RWPE1 (cell line): ENCODE data around the gene TSSK6.

Source experiments
- CTCF ChIA-PET: fragments of 350-600 bp; sonication (Branson Sonifier 250); formaldehyde crosslinking; extraction: SDS; loops from one replicate; lab custom pipeline; 2021; lab: Yijun Ruan, JAX
- POLR2A ChIA-PET: fragments of 400-600 bp; formaldehyde crosslinking; extraction: SDS; loops from one replicate; lab custom pipeline; 2020; ENCODE audit warnings: antibody characterized with exemption; ENCODE audit not compliant: low non-redundant PET; lab: Yijun Ruan, JAX
- DNase-seq: peaks from one replicate; pipeline ENCODE4 v3.0.0; 2012; ENCODE audit warnings: low spot score
- H3K27ac ChIP-seq: fragments of 450-650 bp; 2 replicates; pipeline ENCODE4 v1.5.1; 2017
- TF ChIP-seq, protein P1 (sequence below): fragments of 450-650 bp; conservative IDR thresholded peaks from 2 replicates; pipeline ENCODE4 v1.5.1; 2017; ENCODE audit warnings: low read depth, mild to moderate bottlenecking

TSSK6 gene

DNA sequence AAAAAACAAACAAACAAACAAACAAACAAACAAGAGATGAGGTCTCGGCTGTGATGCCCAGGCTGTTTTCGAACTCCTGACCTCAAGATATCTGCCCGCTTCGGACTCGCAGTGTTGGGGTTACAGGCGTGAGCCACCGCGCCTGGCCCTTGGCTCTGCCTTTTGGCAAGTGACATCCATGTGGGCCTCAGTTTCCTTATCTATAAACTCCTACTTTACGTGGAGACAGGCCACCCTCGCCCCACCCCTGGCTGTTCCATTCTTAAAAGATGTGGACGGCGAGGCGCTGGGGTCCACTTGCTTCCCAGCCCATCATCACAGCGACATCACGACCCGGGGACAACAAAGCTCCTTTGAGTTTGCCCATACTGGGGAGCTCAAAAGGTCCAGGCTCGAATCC lies 1.7 kb downstream of the TSSK6 start:
- no peak for DNase-seq
- CTCF ChIA-PET, result interaction anchor here (1.2 kb wide), 1 partner anchor 9 kb away, joined by 3 read pairs; no protein-coding TSS in a partner anchor
- no peak overlapping the region for H3K27ac ChIP-seq
- TF ChIP-seq, protein P1, sequence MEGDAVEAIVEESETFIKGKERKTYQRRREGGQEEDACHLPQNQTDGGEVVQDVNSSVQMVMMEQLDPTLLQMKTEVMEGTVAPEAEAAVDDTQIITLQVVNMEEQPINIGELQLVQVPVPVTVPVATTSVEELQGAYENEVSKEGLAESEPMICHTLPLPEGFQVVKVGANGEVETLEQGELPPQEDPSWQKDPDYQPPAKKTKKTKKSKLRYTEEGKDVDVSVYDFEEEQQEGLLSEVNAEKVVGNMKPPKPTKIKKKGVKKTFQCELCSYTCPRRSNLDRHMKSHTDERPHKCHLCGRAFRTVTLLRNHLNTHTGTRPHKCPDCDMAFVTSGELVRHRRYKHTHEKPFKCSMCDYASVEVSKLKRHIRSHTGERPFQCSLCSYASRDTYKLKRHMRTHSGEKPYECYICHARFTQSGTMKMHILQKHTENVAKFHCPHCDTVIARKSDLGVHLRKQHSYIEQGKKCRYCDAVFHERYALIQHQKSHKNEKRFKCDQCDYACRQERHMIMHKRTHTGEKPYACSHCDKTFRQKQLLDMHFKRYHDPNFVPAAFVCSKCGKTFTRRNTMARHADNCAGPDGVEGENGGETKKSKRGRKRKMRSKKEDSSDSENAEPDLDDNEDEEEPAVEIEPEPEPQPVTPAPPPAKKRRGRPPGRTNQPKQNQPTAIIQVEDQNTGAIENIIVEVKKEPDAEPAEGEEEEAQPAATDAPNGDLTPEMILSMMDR, result no peak
- POLR2A ChIA-PET, result no interaction called here

DNA sequence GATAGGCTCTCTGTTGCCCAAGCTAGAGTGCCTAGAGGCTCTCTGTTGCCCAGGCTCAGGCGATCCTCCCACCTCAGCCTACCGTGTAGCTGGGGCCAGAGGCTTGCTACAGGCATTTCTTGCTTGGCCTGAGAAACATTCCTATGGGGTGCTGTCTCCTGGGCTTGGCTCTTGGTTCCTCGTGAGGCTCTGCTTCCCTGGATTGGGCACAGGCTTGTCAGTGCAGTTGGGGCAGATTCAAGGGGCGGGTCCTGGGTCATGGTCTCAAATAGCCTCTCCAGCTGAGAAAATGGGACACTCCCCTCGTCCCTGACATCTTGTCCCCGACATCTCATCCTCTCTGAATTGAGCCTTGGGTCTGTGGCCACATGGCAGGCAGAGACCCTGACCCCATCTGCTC lies 4.9 kb downstream of the TSSK6 start:
- no peak for DNase-seq
- ChIA-PET POLR2A (no interaction called here), CTCF (no interaction called here)

DNA sequence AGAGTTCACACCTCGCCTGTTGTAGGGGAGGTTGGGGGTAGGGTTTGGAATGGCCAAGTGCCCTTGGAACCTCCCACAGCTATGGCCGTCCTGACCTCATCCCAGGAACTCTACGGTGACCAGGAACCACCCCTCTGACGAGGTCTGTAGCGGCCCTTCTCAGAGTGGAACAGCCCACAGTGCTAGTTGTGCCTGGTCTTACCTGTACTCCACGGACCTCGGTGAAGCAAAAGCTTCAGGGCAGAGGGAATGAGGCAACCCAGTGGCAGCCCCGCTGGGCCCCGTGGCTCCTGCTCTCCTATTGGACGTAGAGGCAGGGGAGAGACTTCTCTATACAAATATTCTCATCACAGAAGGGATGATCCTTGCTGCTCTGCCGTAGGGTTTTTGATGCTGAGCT lies 7.1 kb downstream of the TSSK6 start:
- no peak for DNase-seq
- TF ChIP-seq, protein P1, result no peak
- ChIA-PET POLR2A (no interaction called here), CTCF (no interaction called here)
- peak overlapping the region; percentile 19; the same call in 1 of the 2 replicates for H3K27ac ChIP-seq

More for the DNA sequence above, 4.9 kb downstream of the TSSK6 start:
- H3K27ac ChIP-seq, result peak overlapping the region; percentile 30
- TF ChIP-seq, protein P1, result no peak

DNA sequence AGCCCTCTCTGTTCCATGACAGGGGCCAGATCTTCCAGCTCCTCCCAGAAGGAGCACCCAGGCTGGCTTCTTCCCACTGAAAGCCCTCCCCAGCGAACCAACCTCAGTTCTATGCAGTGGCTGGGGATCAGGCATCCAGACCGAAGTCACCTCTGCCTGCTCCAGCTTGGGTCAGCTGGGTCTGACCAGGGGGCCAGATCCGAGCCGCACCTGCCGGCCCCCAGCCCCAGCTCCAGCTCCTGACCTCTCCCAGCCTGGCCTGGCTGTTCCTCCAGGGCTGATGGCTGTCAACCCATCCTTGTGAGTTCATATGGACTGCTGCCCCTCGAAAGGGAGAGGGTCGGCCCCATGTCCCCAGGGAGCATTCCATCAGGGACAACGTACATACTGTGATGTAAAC lies 8.0 kb downstream of the TSSK6 start:
- no peak overlapping the region for H3K27ac ChIP-seq
- ChIA-PET CTCF (interaction anchor here (0.5 kb wide), 1 partner anchor 58 kb away, joined by 3 read pairs; no protein-coding TSS in a partner anchor), POLR2A (no interaction called here)
- TF ChIP-seq, protein P1, result no peak
- DNase-seq, result no peak

DNA sequence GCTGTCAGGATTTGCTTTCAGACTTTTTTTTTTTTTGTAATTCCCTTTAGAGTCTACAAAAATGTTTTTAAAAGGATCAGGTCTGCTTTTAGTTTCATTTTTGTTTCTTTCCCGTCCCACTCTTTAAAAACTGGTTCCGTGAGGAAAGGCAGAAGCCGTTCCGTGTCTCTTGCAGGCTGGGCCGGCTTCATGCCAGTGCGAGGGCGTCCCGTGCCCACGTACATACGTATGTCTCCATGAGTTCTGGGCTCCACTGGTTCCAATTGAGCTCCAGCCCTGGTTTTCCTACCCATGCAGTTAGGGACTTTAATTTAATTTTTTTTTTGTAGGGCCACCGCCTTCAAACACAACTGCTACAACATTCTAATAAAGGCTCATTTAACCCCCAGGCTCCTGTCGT lies 8.8 kb downstream of the TSSK6 start:
- CTCF ChIA-PET, result interaction anchor here (0.5 kb wide), 1 partner anchor 57 kb away, joined by 3 read pairs; no protein-coding TSS in a partner anchor
- no peak for DNase-seq
- TF ChIP-seq, protein P1, result no peak
- peak overlapping the region; percentile 4; the same call in 1 of the 2 replicates for H3K27ac ChIP-seq
- POLR2A ChIA-PET, result no interaction called here

DNA sequence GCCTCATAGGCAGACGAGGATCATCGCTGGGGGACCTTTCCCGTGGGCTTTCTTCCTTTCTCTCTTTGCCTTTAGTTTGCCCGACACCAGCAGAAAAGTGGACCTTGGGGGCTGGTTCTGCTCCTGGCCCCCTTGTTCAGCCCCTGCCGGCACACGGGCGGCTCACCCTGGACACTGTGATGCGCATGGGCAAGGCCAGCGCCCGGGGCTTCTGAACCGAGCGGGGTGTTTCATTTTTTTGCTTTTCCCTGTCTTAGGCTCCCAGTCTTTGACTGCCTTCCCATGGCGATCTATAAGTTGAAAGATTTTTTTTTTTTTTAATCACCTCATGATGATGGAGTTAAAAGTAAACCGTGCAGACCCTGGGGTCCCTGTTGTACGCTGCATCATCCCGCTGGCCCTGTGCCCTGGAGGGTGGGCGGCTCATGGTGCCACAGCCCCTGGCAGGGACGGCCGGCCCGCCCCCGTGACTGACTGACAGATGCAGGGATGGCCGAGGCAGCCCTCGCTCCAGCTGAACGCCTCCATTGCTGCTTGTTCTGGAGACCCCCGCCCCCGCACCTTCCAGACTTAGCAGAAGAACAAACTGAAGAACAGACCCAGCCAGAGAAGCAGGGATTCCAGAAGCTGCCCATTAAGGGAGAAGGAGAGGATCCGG lies 9.6 kb downstream of the TSSK6 start:
- TF ChIP-seq, protein P1, result no peak
- DNase-seq, result no peak
- POLR2A ChIA-PET, result no interaction called here
- H3K27ac ChIP-seq, result peak overlapping the region; percentile 4; the same call in 1 of the 2 replicates
- CTCF ChIA-PET, result interaction anchor here (0.6 kb wide), 1 partner anchor 13 kb away, joined by 4 read pairs; no protein-coding TSS in a partner anchor
